ENCODE results near the gene NR2C2AP.
A peak's percentile ranks its signal among the peaks of the same experiment; 100 is the strongest.
"Not testable (repeated sequence)": the region's sequence is repeated elsewhere in the genome, so short reads cannot be mapped to it uniquely, and the experiment has no call there.

The NR2C2AP gene

GRCh38 chr19:19185853-19186740, 17.1 kb downstream of the NR2C2AP start:
- peak; percentile 37 to 45 for DNase-seq (ENCODE audit: low read depth in 2 of 2)

GRCh38 chr19:19181488-19181998, 21.7 kb downstream of the NR2C2AP start:
- no peak for DNase-seq (ENCODE audit: low read depth in 2 of 2)

- no peak for DNase-seq (ENCODE audit: low read depth in 2 of 2)
Observed at GRCh38 chr19:19179548-19180441, 23.4 kb downstream of the NR2C2AP start.

- DNase-seq (ENCODE audit: low read depth in 2 of 2), result no peak
Observed at GRCh38 chr19:19176950-19177349, 26.3 kb downstream of the NR2C2AP start.

GRCh38 chr19:19173243-19173642, 30.0 kb downstream of the NR2C2AP start:
- not testable (repeated sequence) for DNase-seq (ENCODE audit: low read depth in 2 of 2)

DNA sequence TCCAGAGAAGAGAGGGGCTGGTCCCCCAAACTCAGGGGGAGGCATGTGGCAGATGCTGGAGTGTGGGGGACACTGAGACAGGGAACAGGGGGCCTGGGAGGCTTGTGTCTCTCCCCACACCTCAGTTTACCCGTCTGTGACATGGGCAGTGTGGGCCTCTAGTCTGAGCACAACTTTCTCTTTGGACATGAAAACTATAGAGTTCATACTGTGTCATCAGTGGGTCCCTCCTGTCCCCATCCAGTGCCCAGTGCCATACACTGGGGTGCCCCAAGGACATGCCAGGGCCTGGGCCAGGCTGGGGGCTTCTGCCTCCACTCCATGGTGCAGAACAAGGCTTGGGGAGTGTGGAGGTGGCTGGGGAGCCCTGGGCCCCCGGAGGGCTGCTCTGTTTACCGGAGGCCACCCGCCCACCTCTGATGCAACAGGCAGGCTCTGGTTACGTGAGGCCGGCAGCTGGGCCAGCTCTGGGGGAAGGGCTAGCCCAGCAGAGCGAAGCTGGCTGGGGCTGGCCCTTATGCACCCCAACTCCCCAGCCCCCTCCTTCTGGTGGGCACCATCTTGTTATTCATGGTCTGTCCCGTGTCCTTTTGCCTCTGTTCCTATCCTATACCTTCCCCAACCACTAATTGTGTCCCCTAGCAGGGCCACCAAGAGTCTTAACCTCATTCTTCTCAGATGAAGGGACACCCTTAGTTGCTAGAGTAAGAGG, 31.2 kb downstream of the NR2C2AP start:
- no peak for DNase-seq (ENCODE audit: low read depth in 2 of 2)

GRCh38 chr19:19170873-19171672, 32.1 kb downstream of the NR2C2AP start:
- no peak for DNase-seq (ENCODE audit: low read depth in 2 of 2)

GRCh38 chr19:19170053-19170872, 33.0 kb downstream of the NR2C2AP start, which contains the start of gene MEF2B:
MEF2B (minus strand) TSS chr19:19170263; CDS start chr19:19150735, 19,528 bp downstream.
- DNase-seq (ENCODE audit: low read depth in 2 of 2), result peak; percentile 61 to 82

- no peak for DNase-seq (ENCODE audit: low read depth in 2 of 2)
Observed at GRCh38 chr19:19169236-19170052, 33.8 kb downstream of the NR2C2AP start.

GRCh38 chr19:19167612-19168011, 35.6 kb downstream of the NR2C2AP start:
- no peak for DNase-seq (ENCODE audit: low read depth in 2 of 2)

GRCh38 chr19:19165396-19165795, 37.8 kb downstream of the NR2C2AP start:
- no peak for DNase-seq (ENCODE audit: low read depth in 2 of 2)

DNA sequence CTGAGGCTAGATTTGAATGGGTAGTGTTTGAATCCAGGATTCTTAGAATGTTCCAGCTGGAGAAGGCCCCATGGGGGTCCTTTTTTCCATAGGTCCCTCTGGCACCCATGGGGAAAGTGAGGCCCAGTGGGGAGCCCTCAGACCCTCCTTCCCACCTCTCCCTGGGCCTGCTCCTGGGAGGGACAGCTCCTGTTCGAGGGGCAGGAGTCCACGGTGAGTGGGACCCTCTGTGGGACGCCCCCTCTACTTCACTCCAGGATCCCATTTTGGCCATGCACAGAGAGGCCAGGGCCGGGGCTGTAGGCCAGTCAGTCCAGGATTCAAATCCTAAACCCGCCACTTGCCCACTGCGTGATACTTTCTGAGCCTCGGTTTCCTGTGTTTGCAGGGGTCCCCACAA, 40.7 kb downstream of the NR2C2AP start:
- DNase-seq (ENCODE audit: low read depth in 2 of 2), result no peak

DNA sequence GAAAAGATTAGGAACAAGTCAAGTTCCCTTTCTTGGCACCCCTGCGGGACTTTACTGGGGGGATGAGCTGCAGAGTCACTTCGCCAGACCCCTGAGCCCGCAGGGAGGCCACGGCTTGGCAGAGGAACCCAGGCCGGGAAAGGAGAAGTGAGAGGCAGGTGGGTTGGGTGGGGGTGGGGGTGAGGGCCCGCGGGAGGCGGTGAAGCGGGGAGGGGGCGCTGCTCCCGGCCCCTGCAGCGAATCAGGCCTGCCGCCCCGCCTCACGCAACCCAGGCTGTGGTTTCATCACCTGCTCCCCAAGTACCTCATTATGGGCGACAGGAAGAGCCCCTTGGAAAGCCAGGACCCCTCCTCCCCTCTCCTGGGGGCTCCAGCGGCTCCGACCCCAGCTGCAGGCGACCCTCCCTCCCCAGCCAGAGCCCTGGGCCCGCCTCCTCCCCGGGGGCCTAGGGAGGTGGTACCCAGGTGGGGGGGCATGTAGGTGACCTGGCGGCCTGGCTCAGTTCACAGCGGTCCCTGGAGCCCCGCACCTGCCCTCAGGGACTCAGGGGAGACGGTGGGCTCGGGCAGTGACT, 42.7 kb downstream of the NR2C2AP start:
- no peak for DNase-seq (ENCODE audit: low read depth in 2 of 2)

DNA sequence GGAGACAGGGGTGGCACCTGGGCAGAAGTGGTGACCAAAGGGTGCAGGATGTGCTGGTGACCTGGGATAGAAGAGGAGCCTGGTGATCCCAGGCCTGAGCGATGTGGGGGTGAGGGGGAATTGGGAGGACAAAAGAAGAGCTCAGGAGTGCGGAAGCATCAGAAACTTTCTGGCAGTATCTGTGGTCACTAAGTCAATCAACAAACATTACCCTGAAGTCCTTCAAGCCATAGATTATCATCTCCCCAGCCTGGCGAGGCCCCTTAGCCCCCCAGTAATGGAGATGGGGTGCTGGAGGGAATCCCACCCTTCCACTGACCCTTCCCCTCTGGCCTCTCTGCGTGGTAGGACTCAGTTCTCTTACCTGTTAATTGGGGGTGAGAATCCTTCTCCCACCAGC, 43.7 kb downstream of the NR2C2AP start:
- no peak for DNase-seq (ENCODE audit: low read depth in 2 of 2)

DNA sequence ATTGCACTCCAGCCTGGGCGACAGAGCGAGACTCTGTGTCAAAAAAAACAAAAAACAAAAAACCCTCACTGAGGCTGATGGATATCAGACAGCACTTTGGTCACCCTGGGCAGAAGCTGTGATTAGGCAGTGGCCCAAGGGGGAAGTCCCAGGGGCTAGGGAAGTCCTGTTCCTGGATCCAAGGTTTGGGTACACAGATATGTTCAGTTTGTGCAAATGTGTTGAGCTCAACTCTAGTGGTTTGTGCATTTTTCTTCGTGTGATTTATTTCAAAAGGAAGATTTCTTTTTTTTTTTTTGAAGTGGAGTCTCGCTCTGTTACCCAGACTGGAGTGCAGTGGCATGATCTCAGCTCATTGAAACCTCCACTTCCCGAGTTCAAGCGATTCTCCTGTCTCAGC, 45.4 kb downstream of the NR2C2AP start:
- no peak for DNase-seq (ENCODE audit: low read depth in 2 of 2)

DNA sequence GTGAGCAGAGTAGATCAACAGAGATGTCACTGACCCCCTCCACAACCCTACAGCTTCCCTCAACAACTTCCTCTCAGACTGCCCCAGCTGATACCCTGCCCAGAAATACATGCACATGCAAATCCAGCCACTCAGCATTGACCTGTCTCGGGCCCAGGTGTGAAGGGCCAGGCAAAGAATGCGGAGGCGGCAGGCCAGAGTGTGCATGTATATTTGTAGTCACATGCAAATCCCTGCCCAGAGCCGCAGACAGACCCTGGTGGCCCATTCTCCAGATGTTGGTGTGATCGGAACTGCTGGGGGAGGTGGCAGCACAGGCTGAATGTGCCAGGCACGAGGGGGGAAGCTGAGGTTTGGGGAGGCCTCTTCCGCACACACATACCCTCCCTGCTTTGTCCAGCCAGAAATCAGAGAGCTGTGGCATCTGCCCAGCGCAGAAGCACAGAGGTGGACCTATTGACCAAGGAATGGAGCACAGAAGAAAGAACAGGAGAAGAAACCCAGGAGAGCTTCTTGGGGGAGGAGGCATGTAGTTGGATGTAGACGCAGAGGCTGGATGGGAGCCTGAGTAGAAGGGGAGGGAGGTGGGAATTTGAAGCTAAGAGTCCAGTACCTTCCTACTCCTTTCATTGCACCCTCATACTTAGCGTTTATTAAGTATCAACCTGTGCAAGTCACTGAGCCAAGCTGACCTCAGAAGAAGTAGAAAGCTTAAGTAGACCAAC, 47.6 kb downstream of the NR2C2AP start:
- no peak for DNase-seq (ENCODE audit: low read depth in 2 of 2)

DNA sequence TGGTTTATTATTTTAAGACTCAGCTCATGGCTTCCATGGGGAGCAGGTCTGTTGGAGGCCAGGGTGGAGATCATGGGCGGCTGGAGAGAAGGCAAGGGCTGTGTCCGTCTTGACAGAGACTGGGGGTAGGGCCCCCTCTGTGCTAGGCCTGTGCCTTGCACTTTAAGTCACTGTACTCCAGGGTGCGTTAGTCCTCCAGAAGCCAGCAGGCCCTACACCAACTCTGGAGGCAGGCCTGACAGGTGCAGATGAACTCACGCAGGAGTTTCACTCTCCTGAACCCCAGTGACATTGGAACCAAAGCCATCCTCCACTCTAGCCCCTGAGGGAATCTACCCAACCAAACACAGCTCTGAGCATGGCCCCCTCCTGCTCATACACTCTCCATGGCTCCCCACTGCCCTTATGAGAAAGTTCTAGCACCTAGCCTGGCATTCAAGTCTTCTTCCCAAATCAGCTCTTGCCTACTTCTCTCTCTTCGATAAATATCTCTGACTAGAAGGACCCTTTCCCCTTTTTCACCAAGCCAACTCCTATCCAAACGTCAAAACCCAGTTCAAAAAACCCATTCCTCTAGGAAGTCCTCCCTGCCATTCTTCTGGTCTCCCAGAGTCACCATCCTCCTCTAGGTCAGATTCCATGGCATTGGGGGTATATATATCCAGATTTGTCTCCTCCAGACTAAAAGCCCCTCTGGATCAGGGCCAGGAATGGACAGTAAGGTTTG, 48.3 kb downstream of the NR2C2AP start:
- DNase-seq (ENCODE audit: low read depth in 2 of 2), result no peak
